Measurements from ENCODE around the gene TRMT1. TPM values are rescaled to one million over a fixed set of nuclear protein-coding genes. Genes with fewer than 3 reads are reported as not detected.

TRMT1 gene
- total RNA-seq, 1 donor from 2014 or later, result 35.0 TPM

Other genes with a start within 250 kb of the TRMT1 start
- 48.7 TPM for gene DNASE2, start 235.3 kb downstream of the TRMT1 start, total RNA-seq
- gene KLF1, start 229.5 kb downstream of the TRMT1 start, total RNA-seq, result not detected
- gene GCDH, start 225.6 kb downstream of the TRMT1 start, total RNA-seq, result 33.7 TPM
- not detected for gene SYCE2, start 197.4 kb downstream of the TRMT1 start, total RNA-seq
- gene FARSA, start 183.0 kb downstream of the TRMT1 start, total RNA-seq, result 54.0 TPM
- 1,099 TPM for gene CALR, start 178.1 kb downstream of the TRMT1 start, total RNA-seq
- 83.0 TPM for gene RAD23A, start 170.9 kb downstream of the TRMT1 start, total RNA-seq
- gene GADD45GIP1, start 159.5 kb downstream of the TRMT1 start, total RNA-seq, result 17.6 TPM
- gene DAND5, start 147.2 kb downstream of the TRMT1 start, total RNA-seq, result 0.26 TPM
- gene NFIX, start 121.3 kb downstream of the TRMT1 start, total RNA-seq, result 135 TPM
- 11.7 TPM for gene LYL1, start 13.9 kb downstream of the TRMT1 start, total RNA-seq
- gene NACC1, start 1.5 kb upstream of the TRMT1 start, total RNA-seq, result 72.0 TPM
- gene STX10, start 33.6 kb upstream of the TRMT1 start, total RNA-seq, result 57.7 TPM
- 103 TPM for gene IER2, start 33.7 kb upstream of the TRMT1 start, total RNA-seq

Data from mucosa of gallbladder (tissue), 1 donor.